Esophagus squamous epithelium (tissue), 4 donors: ENCODE results near the gene NLRC5.

Source experiments
- CTCF ChIP-seq, 6 experiments: fragments of 450-650 bp in 4 of 6; fragments of 200-600 bp in 2 of 6; sonication (generic) in 2 of 6; IDR thresholded peaks; one replicate each; pipeline ENCODE4 v1.5.1; 2016 to 2019; ENCODE audit warnings: antibody characterized with exemption in 6 of 6, mild to moderate bottlenecking in 4 of 6, moderate library complexity in 4 of 6
- POLR2A ChIP-seq, 4 donors: fragments of 450-650 bp; IDR thresholded peaks; one replicate each; pipeline ENCODE4 v1.6.1; 2017; ENCODE audit warnings: antibody characterized with exemption in 4 of 4, mild to moderate bottlenecking in 4 of 4, moderate library complexity in 3 of 4

DNA sequence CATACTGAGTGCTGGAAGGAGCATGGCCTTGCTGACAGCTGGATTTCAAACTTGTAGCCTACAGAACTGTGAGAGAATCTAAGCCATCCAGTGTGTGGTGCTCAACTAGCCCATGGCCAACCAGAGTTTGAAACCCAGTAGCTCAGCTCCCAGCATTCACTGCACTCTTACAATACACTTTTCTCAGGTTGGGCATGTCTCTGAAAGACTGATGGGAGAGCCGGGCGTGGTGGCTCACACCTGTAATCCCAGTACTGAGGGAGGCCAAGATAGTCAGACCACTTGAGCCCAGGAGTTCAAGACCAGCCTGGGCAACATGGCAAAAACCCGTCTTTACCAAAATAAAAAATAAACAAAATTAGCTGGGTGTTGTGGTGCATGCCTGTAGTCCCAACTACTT, 106.8 kb downstream of the NLRC5 start:
- TF ChIP-seq CTCF (IDR thresholded peaks at IDR 0.05) (no peak), POLR2A (IDR thresholded peaks at IDR 0.05) (no peak)
